ENCODE data around the gene KIF25.

GRCh38 chr6:168051648-168052047 lies 54.2 kb downstream of the KIF25 start:
- TF ChIP-seq POLR2A (IDR thresholded peaks at IDR 0.05) (no peak), CTCF (IDR thresholded peaks at IDR 0.05) (no peak)
